Skeletal muscle cell (primary cell): ENCODE data around the gene MBNL2.
A peak's percentile ranks its signal among the peaks of the same experiment; 100 is the strongest.

Source experiments
- DNase-seq: peaks from one replicate; pipeline ENCODE4 v3.0.0-alpha.2; 2010; ENCODE audit warnings: low read depth
- H3K4me3 ChIP-seq: 2 replicates; pipeline ENCODE4 v1.5.1; 2011; ENCODE audit warnings: low read depth, mild to moderate bottlenecking, control low read depth, low read length, moderate library complexity

MBNL2 gene

GRCh38 chr13:97263160-97263559, 41.0 kb downstream of the MBNL2 start:
- no peak for DNase-seq
- no peak overlapping the region for H3K4me3 ChIP-seq

GRCh38 chr13:97264663-97265062, 42.5 kb downstream of the MBNL2 start:
- no peak for DNase-seq
- no peak overlapping the region for H3K4me3 ChIP-seq

- DNase-seq: no peak
- no peak overlapping the region for H3K4me3 ChIP-seq
Observed at GRCh38 chr13:97266332-97266731, 44.2 kb downstream of the MBNL2 start.

GRCh38 chr13:97266772-97267417, 44.8 kb downstream of the MBNL2 start:
- DNase-seq: no peak

GRCh38 chr13:97267418-97268059, 45.4 kb downstream of the MBNL2 start:
- no peak for DNase-seq
- no peak overlapping the region for H3K4me3 ChIP-seq

More at GRCh38 chr13:97266772-97267417, 44.8 kb downstream of the MBNL2 start:
- no peak overlapping the region for H3K4me3 ChIP-seq

GRCh38 chr13:97268772-97269171, 46.6 kb downstream of the MBNL2 start:
- H3K4me3 ChIP-seq: no peak overlapping the region
- no peak for DNase-seq

GRCh38 chr13:97269603-97270002, 47.5 kb downstream of the MBNL2 start:
- no peak overlapping the region for H3K4me3 ChIP-seq
- DNase-seq: no peak

GRCh38 chr13:97272526-97272925, 50.4 kb downstream of the MBNL2 start:
- DNase-seq: no peak
- no peak overlapping the region for H3K4me3 ChIP-seq

- no peak overlapping the region for H3K4me3 ChIP-seq
- no peak for DNase-seq
Observed at GRCh38 chr13:97273341-97273831, 51.3 kb downstream of the MBNL2 start.

GRCh38 chr13:97274829-97275649, 52.9 kb downstream of the MBNL2 start:
- no peak overlapping the region for H3K4me3 ChIP-seq
- peak; percentile 69 for DNase-seq

GRCh38 chr13:97275776-97276501, 53.8 kb downstream of the MBNL2 start:
- H3K4me3 ChIP-seq: no peak overlapping the region
- no peak for DNase-seq

- H3K4me3 ChIP-seq: no peak overlapping the region
- DNase-seq: no peak
Observed at GRCh38 chr13:97276862-97277269, 54.7 kb downstream of the MBNL2 start.

GRCh38 chr13:97278435-97279411, 56.6 kb downstream of the MBNL2 start:
- no peak overlapping the region for H3K4me3 ChIP-seq
- DNase-seq: no peak

- H3K4me3 ChIP-seq: no peak overlapping the region
- DNase-seq: no peak
Observed at GRCh38 chr13:97279913-97280312, 57.8 kb downstream of the MBNL2 start.

GRCh38 chr13:97280478-97280877, 58.3 kb downstream of the MBNL2 start:
- no peak for DNase-seq
- H3K4me3 ChIP-seq: no peak overlapping the region

GRCh38 chr13:97281028-97281427, 58.9 kb downstream of the MBNL2 start:
- DNase-seq: no peak
- H3K4me3 ChIP-seq: no peak overlapping the region

GRCh38 chr13:97282705-97283104, 60.6 kb downstream of the MBNL2 start:
- DNase-seq: no peak

GRCh38 chr13:97283888-97284287, 61.8 kb downstream of the MBNL2 start:
- H3K4me3 ChIP-seq: no peak overlapping the region
- no peak for DNase-seq

More at GRCh38 chr13:97282705-97283104, 60.6 kb downstream of the MBNL2 start:
- H3K4me3 ChIP-seq: no peak overlapping the region
